Measurements from ENCODE around the gene ZNF547. TPM values are rescaled to one million over a fixed set of nuclear protein-coding genes. Genes with fewer than 3 reads are reported as not detected.

Gene ZNF547
- total RNA-seq, 1 experiment from 2014 or later, result 1.4 TPM

DNA sequence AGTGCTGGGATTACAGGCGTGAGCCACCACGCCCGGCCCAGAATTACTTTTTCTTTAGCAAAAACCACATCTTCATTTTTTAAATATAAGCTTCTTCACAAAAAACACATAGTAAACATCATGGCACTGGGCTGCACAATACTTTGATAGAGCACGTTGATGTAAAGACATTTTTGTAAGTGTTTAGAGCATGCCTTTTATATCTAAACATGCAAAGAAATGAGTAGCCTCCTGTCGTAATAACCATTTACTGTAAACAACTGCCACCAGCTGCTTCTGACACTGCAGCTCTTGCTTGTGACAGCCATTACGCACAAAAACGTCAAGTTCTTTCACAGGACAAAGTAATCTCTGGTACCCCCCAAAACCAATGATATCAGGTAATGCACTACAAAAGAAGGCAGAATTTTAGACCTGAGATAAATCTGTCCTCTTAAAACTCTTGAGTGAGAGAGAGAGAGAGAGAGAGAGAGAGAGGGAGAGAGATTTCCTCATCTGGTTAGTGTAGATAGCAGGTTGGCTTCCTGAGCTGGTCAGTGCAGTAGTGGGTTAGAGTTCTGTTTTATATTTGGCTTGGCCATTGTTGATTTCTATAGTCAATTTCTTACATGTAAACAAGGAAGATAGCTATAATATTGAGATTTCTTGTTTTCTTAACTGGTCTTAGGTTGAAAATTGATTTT is 19.6 kb downstream of the ZNF547 start:
- RAD21 ChIA-PET (ENCODE audit: low non-redundant PET in 1 of 2, low total read pairs in 2 of 2, uncharacterized antibody in 2 of 2, unreplicated experiment in 2 of 2), result no interaction called here
- POLR2A ChIA-PET, result interaction anchor here (1.5 kb wide), 1 partner anchor 15 kb away, joined by 4 read pairs; no protein-coding TSS in a partner anchor
- BruUV-seq (replicated peaks), result no TSS peak
- ATAC-seq (no peak), DNase-seq (ENCODE audit: low read depth, low spot score) (no peak)
- TF ChIP-seq MAX (IDR thresholded peaks at IDR 0.05) (no peak), EZH2 (IDR thresholded peaks at IDR 0.05) (no peak)
- peaks cover 8 to 11% of the 10 kb centered on the region in 2 experiments; a peak in 3 of 4 replicates for H3K9me3 ChIP-seq (ENCODE audit: control insufficient read depth in 1 of 2, insufficient read depth in 1 of 2, low read depth in 1 of 2, low read length in 2 of 2)
- H3K79me2 ChIP-seq (ENCODE audit: insufficient read depth, low read length), result no peaks in the 10 kb centered on the region
- intact Hi-C loops (cut with micrococcal nuclease), result no loop called here
- no peaks in the 10 kb centered on the region for H3K4me1 ChIP-seq (ENCODE audit: control insufficient read depth in 1 of 2, insufficient read depth in 2 of 2, low read length in 2 of 2)
- H4K20me1 ChIP-seq (ENCODE audit: insufficient read depth), result no peaks in the 10 kb centered on the region
- H3K36me3 ChIP-seq (ENCODE audit: control insufficient read depth in 1 of 2, insufficient read depth in 2 of 2, low read length in 2 of 2), result 0 out of 4 replicates have a peak, but pooled peaks cover 0 to under 1% of the 10 kb centered on the region in 2 experiments
- no peak overlapping the region for H2AFZ ChIP-seq (ENCODE audit: low read depth, low read length, poor library complexity, severe bottlenecking)
- H3K27me3 ChIP-seq (ENCODE audit: insufficient read depth, low read length), result no peaks in the 10 kb centered on the region
- no peak overlapping the region for H3K4me2 ChIP-seq (ENCODE audit: low read length)
- CTCF ChIA-PET, result no interaction called here
- no peaks in the 10 kb centered on the region for H3K9me2 ChIP-seq (ENCODE audit: insufficient read depth)
- no peak overlapping the region for H3K9ac ChIP-seq (ENCODE audit: low read length)
- H3K4me3 ChIP-seq (replicated peaks in 1 of 2; ENCODE audit: low read depth in 1 of 2, low read length in 2 of 2), result no peak overlapping the region
- no peak overlapping the region for H3K27ac ChIP-seq (ENCODE audit: low read depth, low read length)

DNA sequence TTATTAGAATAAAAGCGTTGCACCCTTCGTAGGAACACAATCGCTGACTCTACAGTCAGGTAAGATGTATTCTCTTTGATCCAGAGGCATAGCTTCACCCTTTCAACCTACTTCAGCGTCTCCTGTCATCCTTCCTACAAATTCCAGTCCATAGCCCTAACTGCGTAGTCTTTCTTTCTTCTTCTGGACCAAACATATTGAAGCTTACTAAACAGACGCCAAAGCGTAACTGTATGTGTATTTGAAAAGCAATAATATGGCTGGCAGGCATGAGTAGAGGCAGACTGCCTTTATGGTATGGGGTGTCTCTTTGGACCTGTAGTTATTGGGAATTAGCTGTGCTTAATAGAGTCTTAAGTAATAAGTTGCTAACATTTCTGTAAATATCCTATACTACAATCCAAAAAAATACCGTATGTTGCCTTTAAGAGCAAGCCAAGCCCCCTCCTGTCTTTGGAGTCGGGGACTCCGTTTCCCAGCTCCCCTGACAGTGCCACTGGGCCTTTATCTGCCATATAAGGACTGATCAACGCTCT is 25.9 kb downstream of the ZNF547 start:
- ChIA-PET RAD21 (ENCODE audit: low non-redundant PET in 1 of 2, low total read pairs in 2 of 2, uncharacterized antibody in 2 of 2, unreplicated experiment in 2 of 2) (interaction anchor here in 1 of 2 experiments (0.9 kb wide), 1 partner anchor 17 kb away, joined by 7 read pairs; no protein-coding TSS in a partner anchor), POLR2A (interaction anchor here (1.0 kb wide), 3 partner anchors 26 to 46 kb away, joined by 3 to 5 read pairs (median 4); partner anchors contain the start of genes TRAPPC2B, ZNF304, ZNF547 and ZNF749), CTCF (no interaction called here)
- TF ChIP-seq SRF (IDR thresholded peaks at IDR 0.05; ENCODE audit: low read depth), result peak; percentile 100
- TF ChIP-seq, protein P1, sequence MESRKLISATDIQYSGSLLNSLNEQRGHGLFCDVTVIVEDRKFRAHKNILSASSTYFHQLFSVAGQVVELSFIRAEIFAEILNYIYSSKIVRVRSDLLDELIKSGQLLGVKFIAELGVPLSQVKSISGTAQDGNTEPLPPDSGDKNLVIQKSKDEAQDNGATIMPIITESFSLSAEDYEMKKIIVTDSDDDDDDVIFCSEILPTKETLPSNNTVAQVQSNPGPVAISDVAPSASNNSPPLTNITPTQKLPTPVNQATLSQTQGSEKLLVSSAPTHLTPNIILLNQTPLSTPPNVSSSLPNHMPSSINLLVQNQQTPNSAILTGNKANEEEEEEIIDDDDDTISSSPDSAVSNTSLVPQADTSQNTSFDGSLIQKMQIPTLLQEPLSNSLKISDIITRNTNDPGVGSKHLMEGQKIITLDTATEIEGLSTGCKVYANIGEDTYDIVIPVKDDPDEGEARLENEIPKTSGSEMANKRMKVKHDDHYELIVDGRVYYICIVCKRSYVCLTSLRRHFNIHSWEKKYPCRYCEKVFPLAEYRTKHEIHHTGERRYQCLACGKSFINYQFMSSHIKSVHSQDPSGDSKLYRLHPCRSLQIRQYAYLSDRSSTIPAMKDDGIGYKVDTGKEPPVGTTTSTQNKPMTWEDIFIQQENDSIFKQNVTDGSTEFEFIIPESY (IDR thresholded peaks at IDR 0.05; ENCODE audit: extremely low read depth, insufficient replicate concordance, low read length), result no peak
- H3K9me2 ChIP-seq (ENCODE audit: insufficient read depth), result no peaks in the 10 kb centered on the region
- DNase-seq (ENCODE audit: low read depth, low spot score), result no peak
- no peaks in the 10 kb centered on the region for H3K27me3 ChIP-seq (ENCODE audit: insufficient read depth, low read length)
- H3K4me2 ChIP-seq (ENCODE audit: low read length), result peak overlapping the region; percentile 90
- no peaks in the 10 kb centered on the region for H3K36me3 ChIP-seq (ENCODE audit: control insufficient read depth in 1 of 2, insufficient read depth in 2 of 2, low read length in 2 of 2)
- peaks cover 22% of the 10 kb centered on the region for H3K79me2 ChIP-seq (ENCODE audit: insufficient read depth, low read length)
- peak overlapping the region; percentile 73 to 85 for H3K4me3 ChIP-seq (replicated peaks in 1 of 2; ENCODE audit: low read depth in 1 of 2, low read length in 2 of 2)
- intact Hi-C loops (cut with micrococcal nuclease), result loop anchor here (1.0 kb wide), 1 partner anchor 26 kb away; the partner anchor contains the start of genes TRAPPC2B and ZNF547
- peaks cover 6 to 16% of the 10 kb centered on the region in 2 experiments; a peak in 2 of 4 replicates for H3K4me1 ChIP-seq (ENCODE audit: control insufficient read depth in 1 of 2, insufficient read depth in 2 of 2, low read length in 2 of 2)
- no peaks in the 10 kb centered on the region for H4K20me1 ChIP-seq (ENCODE audit: insufficient read depth)
- peak overlapping the region; percentile 79 for H3K9ac ChIP-seq (ENCODE audit: low read length)
- H2AFZ ChIP-seq (ENCODE audit: low read depth, low read length, poor library complexity, severe bottlenecking), result peak overlapping the region; percentile 69
- no peaks in the 10 kb centered on the region for H3K9me3 ChIP-seq (ENCODE audit: control insufficient read depth in 1 of 2, insufficient read depth in 1 of 2, low read depth in 1 of 2, low read length in 2 of 2)
- TSS peak; percentile 64 for BruUV-seq (replicated peaks)
- H3K27ac ChIP-seq (ENCODE audit: low read depth, low read length), result peak overlapping the region; percentile 37; the same call in 1 of the 2 replicates
- ATAC-seq, result no peak

Measured in HCT116 (cell line).